ENCODE results near the gene CDC42EP1.

Gene CDC42EP1

GRCh38 chr22:37560608-37561211 is 430 bp downstream of the CDC42EP1 start:
- DNase-seq (ENCODE audit: low spot score): no peak

GRCh38 chr22:37561212-37562048 is 1.1 kb downstream of the CDC42EP1 start:
- peak; percentile 81 for DNase-seq (ENCODE audit: low spot score)

- DNase-seq (ENCODE audit: low spot score): no peak
Observed at GRCh38 chr22:37562049-37562875, 2.0 kb downstream of the CDC42EP1 start.

- peak; percentile 91 for DNase-seq (ENCODE audit: low spot score)
Observed at GRCh38 chr22:37563153-37564081, 3.1 kb downstream of the CDC42EP1 start.

GRCh38 chr22:37564111-37564711 is 3.9 kb downstream of the CDC42EP1 start:
- DNase-seq (ENCODE audit: low spot score): no peak

GRCh38 chr22:37565830-37566229 is 5.5 kb downstream of the CDC42EP1 start:
- no peak for DNase-seq (ENCODE audit: low spot score)

- no peak for DNase-seq (ENCODE audit: low spot score)
Observed at GRCh38 chr22:37566329-37566837, 6.1 kb downstream of the CDC42EP1 start.

- peak; percentile 84 for DNase-seq (ENCODE audit: low spot score)
Observed at GRCh38 chr22:37566903-37567798, 6.9 kb downstream of the CDC42EP1 start.

- DNase-seq (ENCODE audit: low spot score): no peak
Observed at GRCh38 chr22:37568012-37568411, 7.7 kb downstream of the CDC42EP1 start.

GRCh38 chr22:37568448-37569008 is 8.2 kb downstream of the CDC42EP1 start:
- no peak for DNase-seq (ENCODE audit: low spot score)

- no peak for DNase-seq (ENCODE audit: low spot score)
Observed at GRCh38 chr22:37569009-37569920, 9.0 kb downstream of the CDC42EP1 start.

- DNase-seq (ENCODE audit: low spot score): no peak
Observed at GRCh38 chr22:37569921-37570660, 9.8 kb downstream of the CDC42EP1 start.

GRCh38 chr22:37570661-37570976 is 10.3 kb downstream of the CDC42EP1 start:
- DNase-seq (ENCODE audit: low spot score): no peak

GRCh38 chr22:37571258-37571991 is 11.1 kb downstream of the CDC42EP1 start:
- peak; percentile 74 for DNase-seq (ENCODE audit: low spot score)

GRCh38 chr22:37571992-37572373 is 11.7 kb downstream of the CDC42EP1 start:
- DNase-seq (ENCODE audit: low spot score): no peak

GRCh38 chr22:37575490-37576003 is 15.3 kb downstream of the CDC42EP1 start:
- no peak for DNase-seq (ENCODE audit: low spot score)

GRCh38 chr22:37578002-37578401 is 17.7 kb downstream of the CDC42EP1 start:
- DNase-seq (ENCODE audit: low spot score): no peak
